ENCODE results near the gene PLB1. TPM values are rescaled to one million over a fixed set of nuclear protein-coding genes. Genes with fewer than 3 reads are reported as not detected.

Gene PLB1
- total and polyA plus RNA-seq, 9 of the 15 experiments (the other 6 are each of a cell fraction or from before 2014, with no cell fraction given): 0.01 to 0.09 (median 0.07) TPM; not detected in 2

DNA sequence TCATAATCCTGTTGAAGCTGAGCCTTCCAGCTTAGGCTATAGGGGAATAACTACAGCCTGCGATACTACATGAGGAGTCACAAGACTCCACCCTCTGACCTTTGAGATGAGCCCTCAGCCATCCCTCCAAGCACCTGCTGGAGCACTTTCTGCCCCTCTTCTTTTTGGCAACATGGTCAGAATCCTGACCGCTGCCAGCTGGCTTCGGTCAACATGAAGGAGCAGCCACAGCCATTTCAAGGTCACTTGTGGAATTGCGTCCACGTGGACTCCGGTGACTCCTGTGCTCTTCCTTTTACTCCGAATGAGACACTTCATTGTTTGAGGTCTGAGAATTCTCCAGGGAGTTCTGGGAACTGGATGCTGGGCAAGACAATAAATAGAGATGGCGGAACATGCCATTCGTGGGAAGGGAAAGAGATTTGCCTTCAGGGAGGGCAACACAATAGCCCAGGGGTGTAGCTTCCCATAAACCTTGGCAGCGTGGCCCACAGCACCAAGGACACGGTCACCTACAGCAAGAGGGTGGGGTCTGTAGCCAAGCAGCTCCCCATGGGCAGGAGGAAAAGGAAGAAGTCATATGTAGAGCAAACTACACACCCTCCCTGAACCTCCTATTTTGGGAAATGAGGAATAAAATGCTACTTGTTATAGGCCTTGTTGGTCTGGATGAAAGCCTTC lies 182.5 kb downstream of the PLB1 start:
- ChIA-PET CTCF (ENCODE audit: low intra/inter-chr PET ratio) (no interaction called here), POLR2A (no interaction called here)
- Histone ChIP-seq H3K79me2 (ENCODE audit: control insufficient read depth, insufficient read depth, low read length) (no peaks in the 10 kb centered on the region), H3K4me1 (replicated peaks in 1 of 2; ENCODE audit: control insufficient read depth in 2 of 2, insufficient read depth in 2 of 2, low read length in 2 of 2) (peaks cover 11 to 12% of the 10 kb centered on the region in 2 experiments), H4K20me1 (replicated peaks; ENCODE audit: control insufficient read depth, insufficient read depth, low read length) (no peaks in the 10 kb centered on the region), H3K27ac (ENCODE audit: extremely low read depth, low read depth, low read length) (no peak overlapping the region), H3K4me3 (no peak overlapping the region), H3K27me3 (ENCODE audit: control insufficient read depth in 2 of 2, insufficient read depth in 2 of 2, low read length in 2 of 2) (no peaks in the 10 kb centered on the region), H3K36me3 (ENCODE audit: control insufficient read depth, insufficient read depth, low read length) (no peaks in the 10 kb centered on the region), H3K9me1 (ENCODE audit: control insufficient read depth, insufficient read depth, low read length) (peaks cover 1% of the 10 kb centered on the region), H3K9ac (ENCODE audit: insufficient read depth in 1 of 2, low read depth in 2 of 2, low read length in 2 of 2) (no peak overlapping the region), H2AFZ (ENCODE audit: low read depth, low read length) (no peak overlapping the region), H3K9me3 (replicated peaks; ENCODE audit: control insufficient read depth, insufficient read depth, low read depth, low read length) (no peaks in the 10 kb centered on the region), H3K4me2 (ENCODE audit: insufficient read depth, low read length) (no peak overlapping the region)
- BruUV-seq (replicated peaks): no TSS peak
- in situ Hi-C loops (cut with MboI) (no loop called here), intact Hi-C loops (cut with micrococcal nuclease) (no loop called here)
- TF ChIP-seq ZNF583 (CRISPR knock-in tag; IDR thresholded peaks at IDR 0.05) (no peak), STAT5A (IDR thresholded peaks at IDR 0.05; ENCODE audit: borderline replicate concordance, low read length) (no peak), KDM2B (CRISPR knock-in tag; IDR thresholded peaks at IDR 0.05) (no peak), SUPT5H (IDR thresholded peaks at IDR 0.05) (no peak)
- 65% methylated on average over 9 of the region's 11 CpGs for WGBS (ENCODE audit: insufficient coverage, low coverage, missing lambda C conversion rate)
- no peak for DNase-seq (ENCODE audit: extremely low read depth in 1 of 4, low spot score in 3 of 4)
- no peak for FAIRE-seq
- no peak for ATAC-seq

DNA sequence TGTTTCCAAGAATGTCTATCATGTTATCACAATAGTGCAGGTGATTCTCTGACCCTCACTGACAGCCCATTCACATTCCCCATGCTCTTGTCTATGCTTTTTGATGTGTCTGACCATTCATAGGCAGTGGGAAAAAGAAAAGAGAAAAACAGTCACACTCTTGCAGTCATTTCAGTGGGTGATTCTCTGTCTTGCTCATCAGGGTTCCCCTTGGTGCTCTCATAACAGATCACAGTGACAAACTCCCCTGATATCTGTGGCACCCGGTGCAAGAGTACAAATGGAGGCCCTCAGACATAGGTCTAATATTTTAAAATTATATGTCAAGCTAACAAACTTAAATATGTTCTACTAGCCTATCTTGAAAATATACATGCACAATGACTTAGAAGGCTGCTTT lies 183.1 kb downstream of the PLB1 start:
- ATAC-seq (no peak), FAIRE-seq (no peak), DNase-seq (ENCODE audit: extremely low read depth in 1 of 4, low spot score in 3 of 4) (no peak)
- BruUV-seq (replicated peaks): no TSS peak
- H4K20me1 ChIP-seq (replicated peaks; ENCODE audit: control insufficient read depth, insufficient read depth, low read length): no peaks in the 10 kb centered on the region
- no peak overlapping the region for H3K4me2 ChIP-seq (ENCODE audit: insufficient read depth, low read length)
- no peak overlapping the region for H2AFZ ChIP-seq (ENCODE audit: low read depth, low read length)
- in situ Hi-C loops (cut with MboI): no loop called here
- peaks cover 4% of the 10 kb centered on the region for H3K9me1 ChIP-seq (ENCODE audit: control insufficient read depth, insufficient read depth, low read length)
- H3K4me3 ChIP-seq: no peak overlapping the region
- H3K9ac ChIP-seq (ENCODE audit: insufficient read depth in 1 of 2, low read depth in 2 of 2, low read length in 2 of 2): no peak overlapping the region
- H3K36me3 ChIP-seq (ENCODE audit: control insufficient read depth, insufficient read depth, low read length): no peaks in the 10 kb centered on the region
- H3K4me1 ChIP-seq (replicated peaks in 1 of 2; ENCODE audit: control insufficient read depth in 2 of 2, insufficient read depth in 2 of 2, low read length in 2 of 2): peaks cover 16 to 18% of the 10 kb centered on the region in 2 experiments
- 33% methylated on average over 1 of the region's 1 CpG for WGBS (ENCODE audit: insufficient coverage, low coverage, missing lambda C conversion rate)
- H3K79me2 ChIP-seq (ENCODE audit: control insufficient read depth, insufficient read depth, low read length): no peaks in the 10 kb centered on the region
- intact Hi-C loops (cut with micrococcal nuclease): no loop called here
- H3K27me3 ChIP-seq (ENCODE audit: control insufficient read depth in 2 of 2, insufficient read depth in 2 of 2, low read length in 2 of 2): no peaks in the 10 kb centered on the region
- POLR2A ChIA-PET: interaction anchor here (0.6 kb wide), 1 partner anchor 1431 kb away, joined by 4 read pairs; no protein-coding TSS in a partner anchor
- CTCF ChIA-PET (ENCODE audit: low intra/inter-chr PET ratio): no interaction called here
- no peaks in the 10 kb centered on the region for H3K9me3 ChIP-seq (replicated peaks; ENCODE audit: control insufficient read depth, insufficient read depth, low read depth, low read length)
- H3K27ac ChIP-seq (ENCODE audit: extremely low read depth, low read depth, low read length): no peak overlapping the region
- TF ChIP-seq CREBBP (IDR thresholded peaks at IDR 0.05; ENCODE audit: low read depth, low read length) (no peak), ZNF586 (CRISPR knock-in tag; conservative IDR thresholded peaks at IDR 0.05) (no peak), ZNF263 (CRISPR knock-in tag; IDR thresholded peaks at IDR 0.05; ENCODE audit: borderline replicate concordance) (no peak), PTTG1 (tag; IDR thresholded peaks at IDR 0.05; ENCODE audit: low read depth) (no peak)
- TF ChIP-seq, protein P1, sequence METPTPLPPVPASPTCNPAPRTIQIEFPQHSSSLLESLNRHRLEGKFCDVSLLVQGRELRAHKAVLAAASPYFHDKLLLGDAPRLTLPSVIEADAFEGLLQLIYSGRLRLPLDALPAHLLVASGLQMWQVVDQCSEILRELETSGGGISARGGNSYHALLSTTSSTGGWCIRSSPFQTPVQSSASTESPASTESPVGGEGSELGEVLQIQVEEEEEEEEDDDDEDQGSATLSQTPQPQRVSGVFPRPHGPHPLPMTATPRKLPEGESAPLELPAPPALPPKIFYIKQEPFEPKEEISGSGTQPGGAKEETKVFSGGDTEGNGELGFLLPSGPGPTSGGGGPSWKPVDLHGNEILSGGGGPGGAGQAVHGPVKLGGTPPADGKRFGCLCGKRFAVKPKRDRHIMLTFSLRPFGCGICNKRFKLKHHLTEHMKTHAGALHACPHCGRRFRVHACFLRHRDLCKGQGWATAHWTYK (CRISPR knock-in tag; IDR thresholded peaks at IDR 0.05): no peak
- TF ChIP-seq, protein P2, sequence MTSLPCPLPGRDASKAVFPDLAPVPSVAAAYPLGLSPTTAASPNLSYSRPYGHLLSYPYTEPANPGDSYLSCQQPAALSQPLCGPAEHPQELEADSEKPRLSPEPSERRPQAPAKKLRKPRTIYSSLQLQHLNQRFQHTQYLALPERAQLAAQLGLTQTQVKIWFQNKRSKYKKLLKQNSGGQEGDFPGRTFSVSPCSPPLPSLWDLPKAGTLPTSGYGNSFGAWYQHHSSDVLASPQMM (CRISPR knock-in tag; IDR thresholded peaks at IDR 0.05): no peak
- TF ChIP-seq, protein P3, sequence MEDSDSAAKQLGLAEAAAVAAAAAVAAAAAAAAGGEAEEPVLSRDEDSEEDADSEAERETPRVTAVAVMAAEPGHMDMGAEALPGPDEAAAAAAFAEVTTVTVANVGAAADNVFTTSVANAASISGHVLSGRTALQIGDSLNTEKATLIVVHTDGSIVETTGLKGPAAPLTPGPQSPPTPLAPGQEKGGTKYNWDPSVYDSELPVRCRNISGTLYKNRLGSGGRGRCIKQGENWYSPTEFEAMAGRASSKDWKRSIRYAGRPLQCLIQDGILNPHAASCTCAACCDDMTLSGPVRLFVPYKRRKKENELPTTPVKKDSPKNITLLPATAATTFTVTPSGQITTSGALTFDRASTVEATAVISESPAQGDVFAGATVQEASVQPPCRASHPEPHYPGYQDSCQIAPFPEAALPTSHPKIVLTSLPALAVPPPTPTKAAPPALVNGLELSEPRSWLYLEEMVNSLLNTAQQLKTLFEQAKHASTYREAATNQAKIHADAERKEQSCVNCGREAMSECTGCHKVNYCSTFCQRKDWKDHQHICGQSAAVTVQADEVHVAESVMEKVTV (CRISPR knock-in tag; IDR thresholded peaks at IDR 0.05): no peak
- TF ChIP-seq, protein P4, sequence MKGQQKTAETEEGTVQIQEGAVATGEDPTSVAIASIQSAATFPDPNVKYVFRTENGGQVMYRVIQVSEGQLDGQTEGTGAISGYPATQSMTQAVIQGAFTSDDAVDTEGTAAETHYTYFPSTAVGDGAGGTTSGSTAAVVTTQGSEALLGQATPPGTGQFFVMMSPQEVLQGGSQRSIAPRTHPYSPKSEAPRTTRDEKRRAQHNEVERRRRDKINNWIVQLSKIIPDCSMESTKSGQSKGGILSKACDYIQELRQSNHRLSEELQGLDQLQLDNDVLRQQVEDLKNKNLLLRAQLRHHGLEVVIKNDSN (CRISPR knock-in tag; IDR thresholded peaks at IDR 0.05): no peak

All from K562 (cell line).